IMR-90 (cell line): ENCODE measurements around the gene LGALS1. TPM values are rescaled to one million over a fixed set of nuclear protein-coding genes. Genes with fewer than 3 reads are reported as not detected.
A peak's percentile ranks its signal among the peaks of the same experiment; 100 is the strongest.

Source experiments
- ATAC-seq: fragments of 200-7000 bp; cut with Tn5 transposase; 2 replicates; pipeline ENCODE4 v1.9.1; 2020; ENCODE audit warnings: low read depth, mild to moderate bottlenecking, moderate library complexity
- BruUV-seq: library from RNA; stranded (reverse); fragments of 400-500 nt; replicated peaks from 2 replicates; lab custom pipeline; 2021; lab: Mats Ljungman, UMichigan
- CTCF ChIA-PET: fragments of 300-600 bp; formaldehyde crosslinking; extraction: SDS; loops from one replicate; lab custom pipeline; 2021; ENCODE audit warnings: antibody characterized with exemption; lab: Yijun Ruan, JAX
- POLR2A ChIA-PET: fragments of 300-600 bp; sonication (Branson Sonifier 250); formaldehyde crosslinking; loops from one replicate; lab custom pipeline; 2022; ENCODE audit warnings: antibody characterized with exemption; ENCODE audit not compliant: unreplicated experiment; lab: Charles Lee
- DNase-seq: peaks from one replicate; pipeline ENCODE4 v3.0.0; 2013
- H2AFZ ChIP-seq: replicated peaks from 2 replicates; pipeline ENCODE3; 2013; ENCODE audit warnings: low read length, mild to moderate bottlenecking; ENCODE audit not compliant: poor library complexity
- H2AK5ac ChIP-seq: 2 replicates; pipeline ENCODE4 v1.6.1; 2013; ENCODE audit warnings: low read depth, low read length, inconsistent platforms
- H2AK9ac ChIP-seq: replicated peaks from 2 replicates; pipeline ENCODE3; 2013; ENCODE audit warnings: mild to moderate bottlenecking, low read depth, low read length, moderate library complexity; ENCODE audit not compliant: poor library complexity
- H2BK120ac ChIP-seq: 2 replicates; pipeline ENCODE4 v1.6.1; 2013; ENCODE audit warnings: low read depth, low read length, inconsistent platforms
- H2BK15ac ChIP-seq: 3 replicates; pipeline ENCODE4 v1.6.1; 2013; ENCODE audit warnings: low read depth, low read length, inconsistent platforms
- H2BK20ac ChIP-seq: 2 replicates; pipeline ENCODE4 v1.6.1; 2013; ENCODE audit warnings: low read depth, mild to moderate bottlenecking, inconsistent platforms, low read length, moderate library complexity
- H2BK5ac ChIP-seq: 2 replicates; pipeline ENCODE4 v1.6.1; 2013; ENCODE audit warnings: mild to moderate bottlenecking, low read depth, low read length, inconsistent platforms; ENCODE audit not compliant: poor library complexity, severe bottlenecking
- H3K14ac ChIP-seq: replicated peaks from 2 replicates; pipeline ENCODE4 v1.6.1; 2013; ENCODE audit warnings: low read depth, low read length, inconsistent platforms
- H3K18ac ChIP-seq: 2 replicates; pipeline ENCODE4 v1.6.1; 2013; ENCODE audit warnings: low read depth, low read length, control low read depth
- H3K23ac ChIP-seq: 2 replicates; pipeline ENCODE4 v1.6.1; 2013; ENCODE audit warnings: low read depth, low read length, inconsistent platforms
- H3K27ac ChIP-seq: 2 replicates; pipeline ENCODE4 v1.5.1; 2013; ENCODE audit warnings: mild to moderate bottlenecking, control low read depth, low read length; ENCODE audit not compliant: insufficient read depth
- H3K27me3 ChIP-seq: 2 replicates; pipeline ENCODE4 v1.6.1; 2013; ENCODE audit warnings: low read length; ENCODE audit not compliant: control insufficient read depth, insufficient read depth
- H3K36me3 ChIP-seq: 2 replicates; pipeline ENCODE4 v1.6.1; 2013; ENCODE audit warnings: low read length, mixed read lengths; ENCODE audit not compliant: control insufficient read depth, insufficient read depth
- H3K4ac ChIP-seq: 2 replicates; pipeline ENCODE4 v1.6.1; 2013; ENCODE audit warnings: low read depth, low read length, inconsistent platforms
- H3K4me1 ChIP-seq: 2 replicates; pipeline ENCODE4 v1.6.1; 2013; ENCODE audit warnings: low read length, mixed read lengths; ENCODE audit not compliant: control insufficient read depth, insufficient read depth
- H3K4me2 ChIP-seq: 2 replicates; pipeline ENCODE4 v1.6.1; 2013; ENCODE audit warnings: low read depth, mild to moderate bottlenecking, control low read depth, low read length, moderate library complexity
- H3K4me3 ChIP-seq: 2 replicates; pipeline ENCODE4 v1.5.1; 2013; ENCODE audit warnings: low read depth, mild to moderate bottlenecking, control low read depth, low read length, moderate library complexity; ENCODE audit not compliant: insufficient read depth
- H3K56ac ChIP-seq: 2 replicates; pipeline ENCODE4 v1.6.1; 2013; ENCODE audit warnings: low read length, inconsistent platforms; ENCODE audit not compliant: insufficient read depth; ENCODE audit errors: extremely low read depth
- H3K79me1 ChIP-seq, 2 experiments: 2 replicates each; pipeline ENCODE4 v1.6.1; 2013; ENCODE audit warnings: low read length in 2 of 2, inconsistent platforms in 1 of 2, low read depth in 1 of 2
- H3K9ac ChIP-seq: 2 replicates; pipeline ENCODE4 v1.6.1; 2013; ENCODE audit warnings: low read depth, low read length, control low read depth
- H3K9me1 ChIP-seq: 2 replicates; pipeline ENCODE4 v1.6.1; 2013; ENCODE audit warnings: low read length, inconsistent platforms; ENCODE audit not compliant: insufficient read depth
- H3K9me3 ChIP-seq: 2 replicates; pipeline ENCODE4 v1.6.1; 2013; ENCODE audit warnings: low read length; ENCODE audit not compliant: control insufficient read depth, insufficient read depth
- H4K20me1 ChIP-seq: 2 replicates; pipeline ENCODE4 v1.6.1; 2013; ENCODE audit warnings: low read length, inconsistent platforms; ENCODE audit not compliant: insufficient read depth
- H4K5ac ChIP-seq: 2 replicates; pipeline ENCODE4 v1.6.1; 2013; ENCODE audit warnings: mild to moderate bottlenecking, low read depth, low read length, control low read depth
- H4K8ac ChIP-seq, 2 experiments: 2 replicates each; pipeline ENCODE4 v1.6.1; 2013; ENCODE audit warnings: low read depth in 2 of 2, low read length in 2 of 2, control low read depth in 1 of 2, inconsistent platforms in 1 of 2
- H4K91ac ChIP-seq: 2 replicates; pipeline ENCODE4 v1.6.1; 2013; ENCODE audit warnings: low read depth, low read length, inconsistent platforms; ENCODE audit not compliant: insufficient read depth
- BHLHE40 ChIP-seq: fragments of 150-350 bp; IDR thresholded peaks from 2 replicates; pipeline ENCODE4 v1.6.1; 2016; ENCODE audit warnings: mild to moderate bottlenecking, low read depth, low read length
- CEBPB ChIP-seq: IDR thresholded peaks from 2 replicates; pipeline ENCODE4 v1.6.1; 2012; ENCODE audit warnings: low read depth, low read length, improper control_type of control experiment
- CHD1 ChIP-seq: IDR thresholded peaks from 2 replicates; pipeline ENCODE4 v1.6.1; 2012; ENCODE audit warnings: low read depth, low read length, improper control_type of control experiment
- FOS ChIP-seq: fragments of 150-350 bp; IDR thresholded peaks from 2 replicates; pipeline ENCODE4 v1.6.1; 2016; ENCODE audit warnings: low read depth, low read length
- MAFK ChIP-seq: IDR thresholded peaks from 2 replicates; pipeline ENCODE4 v1.6.1; 2012; ENCODE audit warnings: low read depth, low read length, improper control_type of control experiment
- MAZ ChIP-seq: IDR thresholded peaks from 2 replicates; pipeline ENCODE4 v1.6.1; 2012; ENCODE audit warnings: low read depth, mild to moderate bottlenecking, low read length, improper control_type of control experiment, moderate library complexity, borderline replicate concordance
- MXI1 ChIP-seq: IDR thresholded peaks from 2 replicates; pipeline ENCODE4 v1.6.1; 2012; ENCODE audit warnings: low read depth, mild to moderate bottlenecking, low read length, moderate library complexity, borderline replicate concordance
- NFE2L2 ChIP-seq: fragments of 150-350 bp; IDR thresholded peaks from 2 replicates; pipeline ENCODE4 v1.6.1; 2016; ENCODE audit warnings: low read depth, mild to moderate bottlenecking, low read length
- POLR2A ChIP-seq: IDR thresholded peaks from 2 replicates; pipeline ENCODE4 v1.6.1; 2012; ENCODE audit warnings: mild to moderate bottlenecking, low read depth, low read length
- RAD21 ChIP-seq: IDR thresholded peaks from 2 replicates; pipeline ENCODE4 v1.6.1; 2012; ENCODE audit warnings: low read length, improper control_type of control experiment
- RCOR1 ChIP-seq: IDR thresholded peaks from 2 replicates; pipeline ENCODE4 v1.6.1; 2012; ENCODE audit warnings: mild to moderate bottlenecking, low read length, improper control_type of control experiment; ENCODE audit not compliant: insufficient replicate concordance
- RFX5 ChIP-seq: IDR thresholded peaks from 2 replicates; pipeline ENCODE4 v1.8.0; 2012; ENCODE audit warnings: low read depth, mild to moderate bottlenecking, low read length, moderate library complexity
- SMC3 ChIP-seq: fragments of 150-350 bp; IDR thresholded peaks from 2 replicates; pipeline ENCODE4 v1.6.1; 2016; ENCODE audit warnings: low read depth, mild to moderate bottlenecking, antibody characterized with exemption, low read length, moderate library complexity
- WGBS, 2 experiments: methylation state at CpG; one replicate each; pipeline versions ENCODE4 v1.1.5 to v1.1.7; 2013; ENCODE audit warnings: missing lambda C conversion rate in 2 of 2; ENCODE audit not compliant: insufficient read length in 1 of 2; ENCODE audit errors: extremely low coverage in 2 of 2; 5-methylcytosine and 5-hydroxymethylcytosine counted together
- dilution Hi-C: fragments of 300-500 bp; cut with HindIII; formaldehyde crosslinking; loops from one replicate; pipeline ENCODE4 v1.14.3; 2018; ENCODE audit warnings: low sequenced_read_pairs; ENCODE audit not compliant: unreplicated experiment
- in situ Hi-C: fragments of 300-500 bp; cut with MboI; formaldehyde crosslinking; loops from 3 replicates; pipeline ENCODE4 v1.14.3; 2019; ENCODE audit warnings: low sequenced_read_pairs, inconsistent platforms, mixed read lengths
- intact Hi-C: fragments of 100-400 bp; cut with micrococcal nuclease; formaldehyde crosslinking; loops from 2 replicates; pipeline ENCODE4 v1.10.0; 2022
- polyA plus RNA-seq, 3 experiments: library from polyadenylated mRNA; depleted of rRNA; stranded (reverse); fragments of >200 nt; gene quantifications; 2 replicates each; pipeline ENCODE4 v1.2.3, GENCODE V29; 2012; ENCODE audit warnings: low replicate concordance in 1 of 3
- total RNA-seq: library from RNA; depleted of rRNA; stranded (reverse); fragments of >200 nt; gene quantifications from 2 replicates; pipeline ENCODE4 v1.2.3, GENCODE V29; 2012
- TF ChIP-seq, protein P1 (sequence below): conservative IDR thresholded peaks from 2 replicates; pipeline ENCODE4 v1.5.1; 2012; ENCODE audit warnings: mild to moderate bottlenecking, low read depth, low read length, improper control_type of control experiment
- TF ChIP-seq, protein P2 (sequence below): fragments of 150-350 bp; IDR thresholded peaks from 2 replicates; pipeline ENCODE4 v1.6.1; 2016; ENCODE audit warnings: low read depth, mild to moderate bottlenecking, low read length, moderate library complexity, borderline replicate concordance
- TF ChIP-seq, protein P3 (sequence below): fragments of 150-350 bp; IDR thresholded peaks from 2 replicates; pipeline ENCODE4 v1.6.1; 2017; ENCODE audit warnings: mild to moderate bottlenecking, antibody characterized with exemption, low read length, low read depth

The LGALS1 gene
- total and polyA plus RNA-seq, 2 of the 4 experiments (the other 2 are of a cell fraction), result 11,896 to 15,383 TPM

DNA sequence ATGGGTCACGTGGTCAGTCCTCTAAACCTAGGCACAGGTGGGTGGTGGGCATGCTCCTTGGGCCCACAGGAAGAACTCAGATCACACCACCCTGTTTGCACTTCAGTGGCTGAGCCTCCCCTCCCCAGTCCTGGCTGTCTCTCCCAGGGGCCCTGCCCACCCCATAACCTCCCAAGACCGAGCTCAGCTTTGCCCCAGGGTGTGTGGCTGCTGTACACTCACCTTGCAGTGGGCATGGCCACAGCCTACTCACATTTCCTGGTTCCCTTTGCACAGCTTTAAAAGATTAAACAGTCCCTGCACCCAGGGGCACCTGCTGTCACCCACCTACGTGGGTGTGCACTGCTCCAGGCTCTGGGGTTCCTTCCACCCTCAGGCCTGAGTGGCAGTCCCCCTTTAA is 35.2 kb downstream of the LGALS1 start:
- H3K9me1 ChIP-seq, result 0 out of 2 replicates have a peak, but pooled peaks cover 1% of the 10 kb centered on the region
- H3K27me3 ChIP-seq, result no peaks in the 10 kb centered on the region
- H2BK120ac ChIP-seq, result no peak overlapping the region
- ChIA-PET CTCF (interaction anchor here (0.6 kb wide), 1 partner anchor 10 kb away, joined by 5 read pairs; no protein-coding TSS in a partner anchor), POLR2A (no interaction called here)
- no peaks in the 10 kb centered on the region for H3K4me1 ChIP-seq
- H3K23ac ChIP-seq, result no peak overlapping the region
- dilution Hi-C loops, result no loop called here
- H3K9ac ChIP-seq, result no peak overlapping the region
- no TSS peak for BruUV-seq
- no peak overlapping the region for H2AK5ac ChIP-seq
- no peak overlapping the region for H3K56ac ChIP-seq
- WGBS, 2 experiments, result 80% methylated on average over 1 of the region's 3 CpGs; no CpG with 5 or more reads in 1 of the 2 experiments
- H3K14ac ChIP-seq, result no peak overlapping the region
- no peak for ATAC-seq
- no peak for TF ChIP-seq BHLHE40
- no peak for TF ChIP-seq CEBPB
- no peak for TF ChIP-seq RCOR1
- TF ChIP-seq, protein P1, sequence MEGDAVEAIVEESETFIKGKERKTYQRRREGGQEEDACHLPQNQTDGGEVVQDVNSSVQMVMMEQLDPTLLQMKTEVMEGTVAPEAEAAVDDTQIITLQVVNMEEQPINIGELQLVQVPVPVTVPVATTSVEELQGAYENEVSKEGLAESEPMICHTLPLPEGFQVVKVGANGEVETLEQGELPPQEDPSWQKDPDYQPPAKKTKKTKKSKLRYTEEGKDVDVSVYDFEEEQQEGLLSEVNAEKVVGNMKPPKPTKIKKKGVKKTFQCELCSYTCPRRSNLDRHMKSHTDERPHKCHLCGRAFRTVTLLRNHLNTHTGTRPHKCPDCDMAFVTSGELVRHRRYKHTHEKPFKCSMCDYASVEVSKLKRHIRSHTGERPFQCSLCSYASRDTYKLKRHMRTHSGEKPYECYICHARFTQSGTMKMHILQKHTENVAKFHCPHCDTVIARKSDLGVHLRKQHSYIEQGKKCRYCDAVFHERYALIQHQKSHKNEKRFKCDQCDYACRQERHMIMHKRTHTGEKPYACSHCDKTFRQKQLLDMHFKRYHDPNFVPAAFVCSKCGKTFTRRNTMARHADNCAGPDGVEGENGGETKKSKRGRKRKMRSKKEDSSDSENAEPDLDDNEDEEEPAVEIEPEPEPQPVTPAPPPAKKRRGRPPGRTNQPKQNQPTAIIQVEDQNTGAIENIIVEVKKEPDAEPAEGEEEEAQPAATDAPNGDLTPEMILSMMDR, result no peak
- TF ChIP-seq, protein P2, sequence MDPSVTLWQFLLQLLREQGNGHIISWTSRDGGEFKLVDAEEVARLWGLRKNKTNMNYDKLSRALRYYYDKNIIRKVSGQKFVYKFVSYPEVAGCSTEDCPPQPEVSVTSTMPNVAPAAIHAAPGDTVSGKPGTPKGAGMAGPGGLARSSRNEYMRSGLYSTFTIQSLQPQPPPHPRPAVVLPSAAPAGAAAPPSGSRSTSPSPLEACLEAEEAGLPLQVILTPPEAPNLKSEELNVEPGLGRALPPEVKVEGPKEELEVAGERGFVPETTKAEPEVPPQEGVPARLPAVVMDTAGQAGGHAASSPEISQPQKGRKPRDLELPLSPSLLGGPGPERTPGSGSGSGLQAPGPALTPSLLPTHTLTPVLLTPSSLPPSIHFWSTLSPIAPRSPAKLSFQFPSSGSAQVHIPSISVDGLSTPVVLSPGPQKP, result no peak
- TF ChIP-seq MAZ, result no peak
- TF ChIP-seq POLR2A, result no peak
- no peak for TF ChIP-seq NFE2L2
- TF ChIP-seq, protein P3, sequence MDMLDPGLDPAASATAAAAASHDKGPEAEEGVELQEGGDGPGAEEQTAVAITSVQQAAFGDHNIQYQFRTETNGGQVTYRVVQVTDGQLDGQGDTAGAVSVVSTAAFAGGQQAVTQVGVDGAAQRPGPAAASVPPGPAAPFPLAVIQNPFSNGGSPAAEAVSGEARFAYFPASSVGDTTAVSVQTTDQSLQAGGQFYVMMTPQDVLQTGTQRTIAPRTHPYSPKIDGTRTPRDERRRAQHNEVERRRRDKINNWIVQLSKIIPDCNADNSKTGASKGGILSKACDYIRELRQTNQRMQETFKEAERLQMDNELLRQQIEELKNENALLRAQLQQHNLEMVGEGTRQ, result no peak
- no peak for TF ChIP-seq RFX5
- no peak for TF ChIP-seq MXI1
- no peak for TF ChIP-seq CHD1
- TF ChIP-seq SMC3, result no peak
- no peak for TF ChIP-seq MAFK
- no peak for TF ChIP-seq FOS
- no peak for TF ChIP-seq RAD21
- no peak overlapping the region for H3K27ac ChIP-seq
- in situ Hi-C loops, result no loop called here
- no peak overlapping the region for H4K91ac ChIP-seq
- no peak overlapping the region for H4K5ac ChIP-seq
- H3K36me3 ChIP-seq, result no peaks in the 10 kb centered on the region
- H3K4ac ChIP-seq, result no peak overlapping the region
- no peaks in the 10 kb centered on the region for H3K79me1 ChIP-seq
- no peak overlapping the region for H2BK5ac ChIP-seq
- H3K9me3 ChIP-seq, result no peaks in the 10 kb centered on the region
- no peak overlapping the region for H3K18ac ChIP-seq
- no peak overlapping the region for H2BK15ac ChIP-seq
- no peaks in the 10 kb centered on the region for H4K20me1 ChIP-seq
- no peak overlapping the region for H2BK20ac ChIP-seq
- no peak for DNase-seq
- H4K8ac ChIP-seq, result no peak overlapping the region
- H2AK9ac ChIP-seq, result no peak overlapping the region
- no peak overlapping the region for H3K4me3 ChIP-seq
- intact Hi-C loops, result no loop called here
- no peak overlapping the region for H3K4me2 ChIP-seq
- peak overlapping the region; percentile 51 for H2AFZ ChIP-seq
